ENCODE data around the gene PLEKHH3. TPM values are rescaled to one million over a fixed set of nuclear protein-coding genes. Genes with fewer than 3 reads are reported as not detected.

Gene PLEKHH3
- total and polyA plus RNA-seq, 2 of the 4 experiments (the other 2 are of a cell fraction): 2.9 to 10.5 TPM

DNA sequence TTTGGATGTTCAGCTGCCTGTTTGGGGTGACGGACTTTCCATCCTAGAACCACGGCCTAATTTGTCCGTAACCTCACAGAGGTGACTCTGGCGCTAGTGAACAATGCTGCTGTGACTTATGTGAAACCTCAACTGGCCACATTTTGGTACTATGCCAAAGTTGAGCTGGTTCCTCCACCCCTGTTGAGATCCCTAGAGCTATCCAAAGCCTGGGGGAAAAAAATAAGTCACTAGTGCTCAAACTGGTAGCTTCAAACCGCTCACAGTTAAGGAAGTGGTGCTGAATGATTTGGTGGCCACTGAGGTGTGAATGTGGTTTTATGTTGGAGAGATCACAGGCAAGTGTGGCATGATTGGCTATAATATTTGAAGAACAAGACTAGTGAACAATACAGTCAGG lies 29.0 kb downstream of the PLEKHH3 start:
- no peaks in the 10 kb centered on the region for H4K20me1 ChIP-seq (ENCODE audit: insufficient read depth, low read length)
- H2AFZ ChIP-seq (replicated peaks; ENCODE audit: low read length, poor library complexity): no peak overlapping the region
- ATAC-seq (ENCODE audit: low read depth) (no peak), DNase-seq (no peak)
- no peak overlapping the region for H2AK5ac ChIP-seq (ENCODE audit: low read depth, low read length)
- H3K4me2 ChIP-seq (ENCODE audit: low read depth, low read length): no peak overlapping the region
- H3K27me3 ChIP-seq (ENCODE audit: control insufficient read depth, insufficient read depth, low read length): peaks cover 33% of the 10 kb centered on the region
- peak overlapping the region; percentile 56 for H3K23ac ChIP-seq (ENCODE audit: low read depth, low read length)
- no peak overlapping the region for H4K5ac ChIP-seq (ENCODE audit: low read depth, low read length)
- no peak overlapping the region for H3K9ac ChIP-seq (ENCODE audit: low read depth, low read length)
- H3K27ac ChIP-seq (ENCODE audit: insufficient read depth, low read length): no peak overlapping the region
- dilution Hi-C loops (cut with HindIII; ENCODE audit: low sequenced_read_pairs, unreplicated experiment) (no loop called here), intact Hi-C loops (cut with micrococcal nuclease) (no loop called here), in situ Hi-C loops (cut with MboI; ENCODE audit: low sequenced_read_pairs) (no loop called here)
- no peak overlapping the region for H3K56ac ChIP-seq (ENCODE audit: extremely low read depth, insufficient read depth, low read length)
- no peaks in the 10 kb centered on the region; the same call in 1 of the 2 replicates for H3K9me1 ChIP-seq (ENCODE audit: insufficient read depth, low read length)
- H3K4me1 ChIP-seq (ENCODE audit: control insufficient read depth, insufficient read depth, low read length): no peaks in the 10 kb centered on the region
- H2BK20ac ChIP-seq (ENCODE audit: low read depth, low read length): no peak overlapping the region
- H3K4ac ChIP-seq (ENCODE audit: low read depth, low read length): no peak overlapping the region
- H3K18ac ChIP-seq (ENCODE audit: low read depth, low read length): no peak overlapping the region
- no peaks in the 10 kb centered on the region for H3K36me3 ChIP-seq (ENCODE audit: control insufficient read depth, insufficient read depth, low read length)
- BruUV-seq (replicated peaks): no TSS peak
- H4K8ac ChIP-seq (ENCODE audit: low read depth in 2 of 2, low read length in 2 of 2): no peak overlapping the region
- ChIA-PET CTCF (interaction anchor here (0.6 kb wide), 1 partner anchor 106 kb away, joined by 3 read pairs; no protein-coding TSS in a partner anchor), POLR2A (ENCODE audit: unreplicated experiment) (interaction anchor here (0.6 kb wide), 1 partner anchor 156 kb away, joined by 6 read pairs; no protein-coding TSS in a partner anchor)
- H4K91ac ChIP-seq (ENCODE audit: insufficient read depth, low read depth, low read length): no peak overlapping the region
- H3K4me3 ChIP-seq (ENCODE audit: insufficient read depth, low read depth, low read length): no peak overlapping the region
- H2AK9ac ChIP-seq (replicated peaks; ENCODE audit: low read depth, low read length, poor library complexity): no peak overlapping the region
- no peaks in the 10 kb centered on the region for H3K79me1 ChIP-seq (ENCODE audit: low read depth in 1 of 2, low read length in 2 of 2)
- no peak overlapping the region for H2BK120ac ChIP-seq (ENCODE audit: low read depth, low read length)
- 81% methylated on average over 3 of the region's 5 CpGs; no CpG with 5 or more reads in 1 of the 2 experiments for WGBS, 2 experiments (ENCODE audit: extremely low coverage in 2 of 2, insufficient read length in 1 of 2)
- H2BK15ac ChIP-seq (ENCODE audit: low read depth, low read length): no peak overlapping the region
- TF ChIP-seq RAD21 (IDR thresholded peaks at IDR 0.05; ENCODE audit: low read length) (no peak), POLR2A (IDR thresholded peaks at IDR 0.05; ENCODE audit: low read depth, low read length) (no peak), FOS (IDR thresholded peaks at IDR 0.05; ENCODE audit: low read depth, low read length) (no peak), MAFK (IDR thresholded peaks at IDR 0.05; ENCODE audit: low read depth, low read length) (no peak), NFE2L2 (IDR thresholded peaks at IDR 0.05; ENCODE audit: low read depth, low read length) (no peak), CEBPB (IDR thresholded peaks at IDR 0.05; ENCODE audit: low read depth, low read length) (no peak)
- TF ChIP-seq, protein P1, sequence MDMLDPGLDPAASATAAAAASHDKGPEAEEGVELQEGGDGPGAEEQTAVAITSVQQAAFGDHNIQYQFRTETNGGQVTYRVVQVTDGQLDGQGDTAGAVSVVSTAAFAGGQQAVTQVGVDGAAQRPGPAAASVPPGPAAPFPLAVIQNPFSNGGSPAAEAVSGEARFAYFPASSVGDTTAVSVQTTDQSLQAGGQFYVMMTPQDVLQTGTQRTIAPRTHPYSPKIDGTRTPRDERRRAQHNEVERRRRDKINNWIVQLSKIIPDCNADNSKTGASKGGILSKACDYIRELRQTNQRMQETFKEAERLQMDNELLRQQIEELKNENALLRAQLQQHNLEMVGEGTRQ (IDR thresholded peaks at IDR 0.05; ENCODE audit: low read depth, low read length): no peak
- H3K14ac ChIP-seq (replicated peaks; ENCODE audit: low read depth, low read length): no peak overlapping the region
- H3K9me3 ChIP-seq (ENCODE audit: control insufficient read depth, insufficient read depth, low read length): no peaks in the 10 kb centered on the region
- H2BK5ac ChIP-seq (ENCODE audit: low read depth, low read length, poor library complexity, severe bottlenecking): no peak overlapping the region
